Stimulated activated CD4-positive, alpha-beta T cell treated with anti-CD3 and anti-CD28 coated beads, Interleukin-15, amount 100 ng/mL, for 48 hours (primary cell): ENCODE measurements around the gene HNMT.

Source experiments
- DNase-seq, 2 donors: peaks; one replicate each; pipeline ENCODE4 v3.0.0-alpha.2; 2020; ENCODE audit warnings: low read depth in 2 of 2

The HNMT gene

DNA sequence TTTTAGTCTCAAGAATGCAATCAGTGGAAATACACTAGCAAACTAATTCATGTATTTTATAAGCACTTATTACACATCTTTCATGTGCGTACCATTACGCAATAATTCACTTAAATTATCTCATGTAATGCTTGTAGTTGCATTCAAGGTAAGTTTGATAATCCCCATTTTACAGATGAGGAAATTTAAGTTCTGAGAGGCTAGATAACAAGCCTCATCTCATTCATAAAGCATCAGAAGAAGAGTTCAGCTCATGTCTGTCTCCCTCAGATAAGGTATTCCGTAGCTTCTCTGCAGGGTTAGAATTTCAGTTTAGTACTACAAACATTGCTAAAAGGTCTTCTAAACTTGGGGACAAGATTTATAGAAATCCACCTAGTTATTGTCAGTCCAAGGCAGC is 47.8 kb downstream of the HNMT start:
- DNase-seq, result no peak

DNA sequence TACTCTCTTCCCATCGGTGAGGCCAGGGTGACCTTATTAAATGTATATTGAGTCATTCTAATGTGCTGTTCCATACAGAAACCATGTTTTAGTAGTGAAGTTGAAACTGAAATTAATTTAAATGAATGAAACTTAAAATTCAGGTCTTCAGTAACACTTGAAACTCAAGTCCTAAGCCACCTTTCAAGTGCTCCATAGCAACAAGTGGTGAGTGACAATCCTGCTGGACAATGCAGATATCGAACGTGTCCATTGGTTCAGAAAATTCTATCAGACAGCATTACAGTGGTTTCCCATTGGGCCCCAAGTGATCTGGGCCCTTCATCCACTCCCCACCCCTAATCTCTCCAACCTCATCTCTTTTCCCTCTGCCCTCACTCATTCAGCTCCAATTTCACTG is 48.7 kb downstream of the HNMT start:
- DNase-seq, result no peak

DNA sequence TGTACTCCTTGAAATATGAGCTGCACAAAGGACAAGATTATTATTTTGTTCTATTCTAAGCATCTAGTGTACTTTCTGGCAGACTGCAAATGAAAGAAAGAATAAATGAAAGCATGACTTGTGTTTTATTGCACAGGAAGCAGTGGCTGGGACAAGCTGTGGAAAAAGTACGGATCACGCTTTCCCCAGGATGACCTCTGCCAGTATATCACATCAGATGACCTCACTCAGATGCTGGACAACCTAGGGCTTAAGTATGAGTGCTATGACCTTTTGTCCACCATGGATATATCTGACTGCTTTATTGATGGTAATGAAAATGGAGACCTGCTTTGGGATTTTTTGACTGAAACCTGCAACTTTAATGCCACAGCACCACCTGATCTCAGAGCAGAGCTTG is 49.4 kb downstream of the HNMT start:
- DNase-seq, result no peak

- DNase-seq, result no peak
These were observed 51.2 kb downstream of the HNMT start for GRCh38 chr2:138015494-138015893.

- no peak for DNase-seq
These were observed 52.2 kb downstream of the HNMT start for GRCh38 chr2:138016351-138017087.

DNA sequence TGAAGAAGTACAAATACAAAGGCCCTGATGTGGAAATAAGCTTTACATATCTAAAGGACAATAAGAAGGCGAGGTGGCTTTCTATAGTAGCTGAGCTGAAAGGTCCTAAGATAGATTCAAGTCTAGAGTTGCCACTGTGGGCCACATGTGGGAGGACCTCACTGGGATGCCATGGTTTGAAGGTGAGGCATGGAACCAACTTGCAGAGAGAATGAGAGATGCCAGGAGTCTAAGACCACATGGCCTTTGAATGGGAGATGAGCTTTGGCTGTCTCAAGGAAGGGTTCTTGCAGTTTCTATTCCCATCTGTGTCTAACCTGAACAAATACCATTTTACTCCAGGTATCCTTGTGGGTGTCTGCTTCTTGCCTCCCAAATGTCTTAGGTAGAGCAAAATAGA is 53.6 kb downstream of the HNMT start:
- no peak for DNase-seq

GRCh38 chr2:138018866-138019688 is 54.8 kb downstream of the HNMT start:
- DNase-seq, result no peak

- no peak for DNase-seq
These were observed 56.2 kb downstream of the HNMT start for GRCh38 chr2:138020432-138020831.

DNA sequence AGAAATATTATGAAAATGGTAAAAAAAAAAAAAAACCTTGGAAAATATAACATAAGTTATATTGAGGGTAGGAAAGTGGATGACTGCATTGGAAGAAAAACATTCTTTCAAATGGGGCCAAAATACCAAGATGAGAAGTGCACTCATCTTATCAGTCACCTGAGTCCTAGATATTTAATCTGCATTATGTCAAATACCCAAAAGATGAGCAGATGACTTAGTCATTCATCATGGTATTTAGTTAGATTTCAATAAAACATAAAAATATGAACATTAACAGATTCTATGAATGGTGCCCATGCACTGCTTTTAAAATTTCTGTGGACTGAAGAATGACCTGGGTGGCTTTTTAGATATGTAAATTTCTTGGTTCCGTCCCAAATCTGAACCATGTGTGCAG is 56.9 kb downstream of the HNMT start:
- no peak for DNase-seq

DNA sequence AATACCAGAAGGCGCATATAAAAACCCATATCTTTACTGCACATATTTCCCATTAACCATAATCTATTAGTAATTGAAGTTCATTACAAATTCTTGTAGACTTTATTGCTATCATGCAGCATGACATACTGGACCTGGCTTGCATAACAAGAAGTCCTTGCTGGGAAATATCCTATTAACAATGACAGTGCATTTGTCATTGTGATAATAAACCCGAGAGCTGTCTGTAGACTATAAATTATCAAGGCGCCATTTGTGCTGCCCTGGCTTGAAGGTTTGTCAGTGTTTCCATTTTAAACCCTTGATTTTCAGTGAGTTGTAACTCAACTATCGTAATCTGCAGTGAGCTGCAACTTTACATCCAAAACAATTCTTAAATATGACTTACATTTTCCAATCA is 59.0 kb downstream of the HNMT start:
- no peak for DNase-seq

GRCh38 chr2:138023976-138024375 is 59.7 kb downstream of the HNMT start:
- no peak for DNase-seq

DNA sequence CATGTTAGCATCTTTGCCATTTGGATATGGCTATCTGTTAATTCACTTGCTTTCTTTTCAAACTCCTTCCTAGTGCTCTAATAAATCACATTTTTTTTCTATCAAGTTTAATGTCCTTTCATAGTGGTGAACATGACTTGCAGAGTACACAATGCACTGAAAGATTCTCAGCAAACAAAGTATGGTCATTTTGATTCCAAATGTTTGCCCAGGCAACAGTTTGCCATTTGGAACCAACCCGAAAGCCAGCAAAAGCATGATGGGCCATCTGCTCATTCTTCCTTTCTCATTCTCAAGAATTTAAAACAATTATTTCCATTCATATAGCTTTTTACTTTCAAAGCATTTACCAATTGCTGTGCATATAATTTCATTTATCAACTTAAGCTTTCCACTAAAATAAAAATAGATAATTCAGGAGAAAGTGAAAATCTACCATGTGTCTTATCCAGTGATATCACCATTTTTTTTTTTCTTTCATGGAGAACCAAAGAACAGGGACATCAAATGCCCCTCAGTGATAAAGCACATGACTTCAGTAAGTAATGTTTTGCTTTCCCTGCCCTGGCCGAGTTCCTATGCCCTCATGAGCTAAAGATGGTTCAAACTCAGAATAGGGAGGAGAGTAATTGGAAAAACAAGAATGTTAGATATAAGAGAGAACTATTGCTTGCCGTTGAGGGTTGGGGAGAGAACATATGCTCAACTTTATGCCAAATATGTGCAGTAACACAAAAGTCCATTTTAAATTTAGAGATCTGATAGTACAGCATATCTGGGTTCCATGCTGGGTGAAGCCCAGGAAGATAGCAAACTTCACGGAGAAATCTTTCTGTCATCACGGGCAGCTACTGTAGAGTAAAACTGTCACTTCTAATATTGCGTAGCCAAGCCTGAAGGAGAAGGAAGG is 62.1 kb downstream of the HNMT start:
- DNase-seq, result no peak

- DNase-seq, result no peak
These were observed 64.3 kb downstream of the HNMT start for GRCh38 chr2:138028538-138028937.

GRCh38 chr2:138029276-138029675 is 65.0 kb downstream of the HNMT start:
- no peak for DNase-seq

- no peak for DNase-seq
These were observed 66.2 kb downstream of the HNMT start for GRCh38 chr2:138030459-138030858.

DNA sequence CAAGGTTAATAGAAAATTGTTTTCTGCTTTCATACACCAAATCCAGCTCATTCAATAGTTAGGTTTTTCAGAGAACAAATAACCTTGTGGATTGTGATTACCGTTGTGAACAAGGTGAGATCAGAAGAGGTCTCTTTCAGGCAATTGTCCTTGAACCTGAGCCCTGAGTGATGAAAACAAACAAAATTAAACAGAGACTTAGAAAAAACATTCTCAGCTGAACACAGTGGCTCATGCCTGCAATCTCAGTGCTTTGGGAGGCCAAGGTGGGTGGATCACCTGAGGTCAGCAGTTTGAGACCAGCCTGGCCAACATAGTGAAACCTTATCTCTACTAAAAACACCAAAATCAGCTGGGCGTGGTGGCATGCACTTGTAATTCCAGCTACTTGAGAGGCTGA is 68.1 kb downstream of the HNMT start:
- DNase-seq, result no peak

GRCh38 chr2:138034536-138034935 is 70.3 kb downstream of the HNMT start:
- DNase-seq, result no peak

DNA sequence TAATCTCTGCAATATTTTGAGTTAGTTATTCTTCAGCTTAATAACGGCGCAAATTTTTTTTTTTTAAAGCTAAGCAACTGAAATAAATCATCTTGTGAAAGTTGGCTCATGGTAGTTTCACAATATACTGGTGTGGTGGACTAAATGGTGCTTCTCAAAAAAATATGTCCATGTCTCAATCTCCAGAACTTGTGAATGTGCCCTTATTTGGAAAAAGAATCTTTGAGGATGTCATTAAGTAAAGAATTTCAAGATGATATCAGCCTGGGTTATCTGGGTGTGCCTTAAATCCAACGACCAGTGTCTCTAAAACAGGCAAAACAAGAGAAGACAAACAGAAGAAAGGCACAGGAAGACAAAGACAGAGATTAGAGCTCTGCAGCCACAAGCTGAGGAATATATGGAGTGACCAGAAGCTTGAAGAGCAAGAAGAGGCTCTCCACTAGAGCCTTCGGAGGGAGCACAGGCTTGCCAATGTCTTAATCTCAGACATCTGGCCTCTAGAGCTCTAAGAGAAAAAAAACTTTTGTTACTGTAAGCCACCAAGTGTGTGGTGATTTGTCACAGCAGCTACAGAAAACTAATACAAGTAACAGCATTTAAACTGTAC is 71.4 kb downstream of the HNMT start:
- DNase-seq, result no peak

DNA sequence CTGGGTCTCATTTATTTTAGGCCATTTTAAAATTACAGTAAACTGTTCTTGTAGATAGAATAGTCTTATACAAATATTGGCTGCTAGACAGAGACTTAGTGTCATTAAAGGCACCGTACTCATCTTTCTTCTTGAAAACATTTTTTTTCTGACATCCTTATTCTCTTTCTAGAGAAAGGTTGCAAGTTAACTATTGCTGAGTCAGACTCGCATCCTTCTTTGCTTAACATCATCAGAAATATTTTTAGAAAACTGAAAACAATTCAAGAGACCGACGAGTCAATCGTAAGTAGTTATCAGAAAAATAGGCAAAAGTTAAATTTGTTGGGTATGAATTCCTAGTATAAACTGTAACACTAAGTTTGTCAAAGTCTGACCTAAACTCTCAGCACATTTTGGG is 72.2 kb downstream of the HNMT start:
- no peak for DNase-seq

GRCh38 chr2:138037090-138037489 is 72.8 kb downstream of the HNMT start:
- DNase-seq, result no peak

GRCh38 chr2:138040616-138041015 is 76.3 kb downstream of the HNMT start:
- no peak for DNase-seq

DNA sequence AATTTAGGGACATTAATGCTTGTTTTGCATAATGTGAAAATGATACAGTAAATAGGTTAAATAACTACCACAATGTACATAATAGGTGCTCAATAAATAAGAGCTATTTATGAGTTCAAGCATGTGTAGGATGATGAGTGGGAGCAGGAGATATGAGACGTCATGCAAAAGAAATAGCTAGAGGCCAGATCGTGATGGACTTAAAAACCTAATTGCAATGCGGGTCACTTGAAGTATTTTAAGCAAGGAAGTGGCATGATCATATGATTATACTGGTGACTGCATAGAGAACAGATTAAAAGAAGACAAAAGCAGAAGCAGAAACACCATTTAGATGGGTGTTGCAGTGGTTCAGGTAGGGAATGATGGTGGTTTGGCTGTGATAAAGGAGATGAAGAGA is 78.0 kb downstream of the HNMT start:
- no peak for DNase-seq
